Measurements from ENCODE around the gene KIF25. TPM values are rescaled to one million over a fixed set of nuclear protein-coding genes. Genes with fewer than 3 reads are reported as not detected.

Gene KIF25
- total RNA-seq, 1 experiment from 2014 or later, result 0.59 TPM

DNA sequence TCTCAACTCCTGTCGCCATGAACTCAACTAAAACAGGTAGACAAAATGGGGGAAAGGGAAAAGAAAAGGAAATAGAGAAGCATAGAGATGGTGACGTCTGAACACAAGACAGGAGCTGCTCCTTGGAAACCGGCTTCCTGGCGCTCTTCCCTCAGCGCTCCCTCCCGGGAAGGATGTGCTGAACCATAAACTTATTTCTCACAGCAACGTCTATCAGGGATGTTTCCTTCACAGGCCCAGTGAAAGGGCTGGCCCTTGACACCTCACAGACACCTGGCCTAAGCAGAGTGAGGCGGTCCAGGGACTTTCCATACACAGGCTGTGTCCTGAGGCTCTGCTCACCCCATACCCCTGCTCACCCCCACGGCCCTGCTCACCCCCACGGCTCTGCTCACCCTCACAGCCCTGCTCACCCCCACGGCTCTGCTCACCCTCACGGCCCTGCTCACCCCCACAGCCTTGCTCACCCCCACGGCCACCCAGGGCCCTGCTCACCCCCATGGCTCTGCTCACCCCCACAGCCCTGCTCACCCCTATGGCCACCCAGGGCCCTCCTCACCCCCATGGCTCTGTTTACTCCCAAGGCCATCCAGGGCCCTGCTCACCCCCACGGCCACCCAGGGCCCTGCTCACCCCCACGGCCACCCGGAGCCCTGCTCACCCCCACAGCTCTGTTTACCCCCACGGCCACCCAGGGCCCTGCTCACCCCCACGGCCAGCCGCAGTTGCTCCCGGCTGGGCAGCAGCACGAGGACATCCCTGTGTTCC lies 80.9 kb downstream of the KIF25 start:
- Histone ChIP-seq H3K9me3 (ENCODE audit: control insufficient read depth, low read depth, low read length) (no peaks in the 10 kb centered on the region), H3K9ac (ENCODE audit: extremely low read depth, insufficient read length, low read length) (no peak overlapping the region), H4K8ac (replicated peaks; ENCODE audit: insufficient read length, low read depth, low read length) (no peak overlapping the region), H4K5ac (ENCODE audit: insufficient read length, low read depth, low read length) (no peak overlapping the region), H2BK5ac (ENCODE audit: insufficient read length, low read length) (no peak overlapping the region), H3K4me2 (ENCODE audit: insufficient read depth, insufficient read length, low read length) (no peak overlapping the region), H3K79me1 (ENCODE audit: insufficient read depth, low read depth, low read length, poor library complexity, severe bottlenecking) (no peaks in the 10 kb centered on the region), H2BK12ac (ENCODE audit: insufficient read length, low read depth, low read length) (no peak overlapping the region), H2BK15ac (ENCODE audit: low read depth, low read length) (no peak overlapping the region), H3K4me1 (ENCODE audit: insufficient read depth, low read length) (no peaks in the 10 kb centered on the region), H2BK20ac (ENCODE audit: low read depth, low read length, poor library complexity, severe bottlenecking) (no peak overlapping the region), H3K79me2 (ENCODE audit: insufficient read depth, low read length) (no peaks in the 10 kb centered on the region), H4K20me1 (ENCODE audit: control insufficient read depth, insufficient read depth, insufficient read length) (no peaks in the 10 kb centered on the region), H2AFZ (ENCODE audit: low read length) (no peak overlapping the region), H3K23ac (ENCODE audit: insufficient read length, low read depth, low read length) (no peak overlapping the region), H3K27me3 (ENCODE audit: insufficient read depth, low read length) (no peaks in the 10 kb centered on the region), H3K27ac (ENCODE audit: insufficient read length, low read depth, low read length) (no peak overlapping the region), H2BK120ac (ENCODE audit: low read depth, low read length, poor library complexity, severe bottlenecking) (no peak overlapping the region), H3K4ac (ENCODE audit: low read depth, low read length) (no peak overlapping the region), H3T11ph (ENCODE audit: low read length) (no peak overlapping the region), H2AK5ac (ENCODE audit: insufficient read length, low read length) (no peak overlapping the region), H3K23me2 (ENCODE audit: insufficient read length, low read depth, low read length, poor library complexity, severe bottlenecking) (no peaks in the 10 kb centered on the region), H3K14ac (ENCODE audit: insufficient read depth, low read length) (no peak overlapping the region), H3K18ac (ENCODE audit: insufficient read length, low read depth, low read length) (no peak overlapping the region), H3K56ac (ENCODE audit: insufficient read length, low read depth, low read length) (no peak overlapping the region), H4K91ac (ENCODE audit: insufficient read length, low read depth, low read length) (no peak overlapping the region)
- H3K4me1 Mint-ChIP-seq, result peaks cover 10 to 17% of the 10 kb centered on the region in 2 experiments
- H3K36me3 Mint-ChIP-seq (ENCODE audit: insufficient read depth in 1 of 3, low read depth in 3 of 3), result no peaks in the 10 kb centered on the region
- no peak for DNase-seq
- no peak for TF ChIP-seq CTCF (conservative IDR thresholded peaks at IDR 0.05)
- no peak overlapping the region for H3K27ac Mint-ChIP-seq
- H3K4me3 Mint-ChIP-seq, result no peak overlapping the region
- no CpG with 5 or more reads among the region's 21 CpGs for WGBS (ENCODE audit: extremely low coverage, insufficient read length, low lambda C conversion rate)
- H3K27me3 Mint-ChIP-seq (ENCODE audit: low read depth), result 0 out of 2 replicates have a peak, but pooled peaks cover 1% of the 10 kb centered on the region
- H3K9me3 Mint-ChIP-seq, result no peaks in the 10 kb centered on the region; a peak in 1 of 5 replicates

All from H9 (cell line).